22Rv1 (cell line): ENCODE measurements around the gene GATD1.

ENCODE experiments used
- CTCF ChIP-seq: fragments of 450-650 bp; IDR thresholded peaks from 2 replicates; pipeline ENCODE4 v1.5.1; 2017; ENCODE audit warnings: mild to moderate bottlenecking
- ZFX ChIP-seq: fragments of 450-650 bp; IDR thresholded peaks from 2 replicates; pipeline ENCODE4 v1.6.1; 2017; ENCODE audit warnings: antibody characterized with exemption, borderline replicate concordance

- TF ChIP-seq CTCF (no peak), ZFX (no peak)
Observed at GRCh38 chr11:724778-725386, 52.4 kb downstream of the GATD1 start.
